OCI-LY3 (cell line): ENCODE results near the gene ANKS1A.

Experiments
- CTCF ChIP-seq: fragments of 200-600, 300-600 bp; sonication (generic); IDR thresholded peaks from 2 replicates; pipeline ENCODE4 v1.5.1; 2014; ENCODE audit warnings: antibody characterized with exemption, low read length, low read depth
- EZH2phosphoT487 ChIP-seq: fragments of 200-600 bp; shearing (Covaris generic); IDR thresholded peaks from 2 replicates; pipeline ENCODE4 v1.6.1; 2018; ENCODE audit warnings: antibody characterized with exemption, mixed run types, low read depth

GRCh38 chr6:34987506-34987905 is 98.5 kb downstream of the ANKS1A start:
- TF ChIP-seq CTCF (no peak), EZH2phosphoT487 (no peak)
